IMR-90 (cell line): ENCODE data around the gene DSTYK.

ENCODE experiments used
- MAFK ChIP-seq: IDR thresholded peaks from 2 replicates; pipeline ENCODE4 v1.6.1; 2012; ENCODE audit warnings: low read depth, low read length, improper control_type of control experiment
- MAZ ChIP-seq: IDR thresholded peaks from 2 replicates; pipeline ENCODE4 v1.6.1; 2012; ENCODE audit warnings: low read depth, mild to moderate bottlenecking, low read length, improper control_type of control experiment, moderate library complexity, borderline replicate concordance
- MXI1 ChIP-seq: IDR thresholded peaks from 2 replicates; pipeline ENCODE4 v1.6.1; 2012; ENCODE audit warnings: low read depth, mild to moderate bottlenecking, low read length, moderate library complexity, borderline replicate concordance
- POLR2A ChIP-seq: IDR thresholded peaks from 2 replicates; pipeline ENCODE4 v1.6.1; 2012; ENCODE audit warnings: mild to moderate bottlenecking, low read depth, low read length
- RAD21 ChIP-seq: IDR thresholded peaks from 2 replicates; pipeline ENCODE4 v1.6.1; 2012; ENCODE audit warnings: low read length, improper control_type of control experiment
- TF ChIP-seq, protein P1 (sequence below): conservative IDR thresholded peaks from 2 replicates; pipeline ENCODE4 v1.5.1; 2012; ENCODE audit warnings: mild to moderate bottlenecking, low read depth, low read length, improper control_type of control experiment

DNA sequence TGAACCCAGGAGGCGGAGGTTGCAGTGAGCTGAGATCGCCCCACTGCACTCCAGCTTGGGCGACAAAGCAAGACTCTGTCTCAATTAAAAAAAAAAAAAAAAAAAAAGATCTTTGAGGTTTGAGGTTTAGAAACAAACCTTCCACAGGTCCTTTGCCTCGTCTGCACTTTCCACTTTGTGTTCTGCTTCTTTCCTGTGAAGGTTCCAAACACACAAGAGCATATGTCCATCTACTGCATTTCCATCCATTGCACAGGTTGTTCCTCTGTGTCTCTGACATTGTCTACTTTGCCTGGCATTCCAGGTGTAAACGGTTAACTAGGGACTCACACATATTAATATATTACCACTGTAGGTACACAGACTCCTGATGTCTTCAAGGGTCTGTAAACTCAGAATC, 40.1 kb downstream of the DSTYK start:
- TF ChIP-seq, protein P1, sequence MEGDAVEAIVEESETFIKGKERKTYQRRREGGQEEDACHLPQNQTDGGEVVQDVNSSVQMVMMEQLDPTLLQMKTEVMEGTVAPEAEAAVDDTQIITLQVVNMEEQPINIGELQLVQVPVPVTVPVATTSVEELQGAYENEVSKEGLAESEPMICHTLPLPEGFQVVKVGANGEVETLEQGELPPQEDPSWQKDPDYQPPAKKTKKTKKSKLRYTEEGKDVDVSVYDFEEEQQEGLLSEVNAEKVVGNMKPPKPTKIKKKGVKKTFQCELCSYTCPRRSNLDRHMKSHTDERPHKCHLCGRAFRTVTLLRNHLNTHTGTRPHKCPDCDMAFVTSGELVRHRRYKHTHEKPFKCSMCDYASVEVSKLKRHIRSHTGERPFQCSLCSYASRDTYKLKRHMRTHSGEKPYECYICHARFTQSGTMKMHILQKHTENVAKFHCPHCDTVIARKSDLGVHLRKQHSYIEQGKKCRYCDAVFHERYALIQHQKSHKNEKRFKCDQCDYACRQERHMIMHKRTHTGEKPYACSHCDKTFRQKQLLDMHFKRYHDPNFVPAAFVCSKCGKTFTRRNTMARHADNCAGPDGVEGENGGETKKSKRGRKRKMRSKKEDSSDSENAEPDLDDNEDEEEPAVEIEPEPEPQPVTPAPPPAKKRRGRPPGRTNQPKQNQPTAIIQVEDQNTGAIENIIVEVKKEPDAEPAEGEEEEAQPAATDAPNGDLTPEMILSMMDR, result no peak
- TF ChIP-seq RAD21 (no peak), POLR2A (no peak), MAFK (no peak), MAZ (no peak), MXI1 (no peak)
